GM12875 (cell line): ENCODE results near the gene C20orf144.

ENCODE experiments used
- H3K4me3 ChIP-seq: one replicate; pipeline ENCODE4 v1.5.1; 2011; ENCODE audit warnings: low read depth, low read length, control low read depth
- TF ChIP-seq, protein P1 (sequence below): IDR thresholded peaks from 2 replicates; pipeline ENCODE4 v1.5.1; 2011; ENCODE audit warnings: low read depth, mild to moderate bottlenecking, control low read depth, inconsistent platforms, low read length, moderate library complexity, borderline replicate concordance; ENCODE audit not compliant: insufficient read depth

The C20orf144 gene

DNA sequence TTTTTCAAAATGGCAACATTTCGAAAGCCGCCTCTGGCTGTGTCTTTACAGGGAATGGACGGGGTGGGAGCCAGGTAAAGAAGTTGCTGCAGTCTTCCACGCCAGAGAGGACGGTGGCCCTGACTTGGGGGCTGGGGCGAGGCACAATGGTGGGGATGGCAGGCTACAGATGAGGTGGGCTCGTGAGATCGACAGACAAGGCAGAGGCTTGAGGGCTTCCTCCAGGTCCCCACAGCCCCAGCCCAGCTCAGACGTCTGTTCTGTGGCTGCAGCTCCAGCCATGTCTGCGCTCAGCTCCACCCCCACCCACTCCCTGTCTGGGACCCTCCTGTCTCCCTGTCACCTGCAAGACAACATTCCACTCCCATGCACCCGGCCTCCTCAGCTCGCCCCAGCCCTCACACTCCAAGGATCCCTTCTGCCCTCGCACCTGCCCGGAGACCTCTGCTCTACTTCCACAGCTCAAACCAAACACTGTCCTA lies 7.4 kb upstream of the C20orf144 start:
- H3K4me3 ChIP-seq, result no peak overlapping the region
- TF ChIP-seq, protein P1, sequence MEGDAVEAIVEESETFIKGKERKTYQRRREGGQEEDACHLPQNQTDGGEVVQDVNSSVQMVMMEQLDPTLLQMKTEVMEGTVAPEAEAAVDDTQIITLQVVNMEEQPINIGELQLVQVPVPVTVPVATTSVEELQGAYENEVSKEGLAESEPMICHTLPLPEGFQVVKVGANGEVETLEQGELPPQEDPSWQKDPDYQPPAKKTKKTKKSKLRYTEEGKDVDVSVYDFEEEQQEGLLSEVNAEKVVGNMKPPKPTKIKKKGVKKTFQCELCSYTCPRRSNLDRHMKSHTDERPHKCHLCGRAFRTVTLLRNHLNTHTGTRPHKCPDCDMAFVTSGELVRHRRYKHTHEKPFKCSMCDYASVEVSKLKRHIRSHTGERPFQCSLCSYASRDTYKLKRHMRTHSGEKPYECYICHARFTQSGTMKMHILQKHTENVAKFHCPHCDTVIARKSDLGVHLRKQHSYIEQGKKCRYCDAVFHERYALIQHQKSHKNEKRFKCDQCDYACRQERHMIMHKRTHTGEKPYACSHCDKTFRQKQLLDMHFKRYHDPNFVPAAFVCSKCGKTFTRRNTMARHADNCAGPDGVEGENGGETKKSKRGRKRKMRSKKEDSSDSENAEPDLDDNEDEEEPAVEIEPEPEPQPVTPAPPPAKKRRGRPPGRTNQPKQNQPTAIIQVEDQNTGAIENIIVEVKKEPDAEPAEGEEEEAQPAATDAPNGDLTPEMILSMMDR, result no peak

DNA sequence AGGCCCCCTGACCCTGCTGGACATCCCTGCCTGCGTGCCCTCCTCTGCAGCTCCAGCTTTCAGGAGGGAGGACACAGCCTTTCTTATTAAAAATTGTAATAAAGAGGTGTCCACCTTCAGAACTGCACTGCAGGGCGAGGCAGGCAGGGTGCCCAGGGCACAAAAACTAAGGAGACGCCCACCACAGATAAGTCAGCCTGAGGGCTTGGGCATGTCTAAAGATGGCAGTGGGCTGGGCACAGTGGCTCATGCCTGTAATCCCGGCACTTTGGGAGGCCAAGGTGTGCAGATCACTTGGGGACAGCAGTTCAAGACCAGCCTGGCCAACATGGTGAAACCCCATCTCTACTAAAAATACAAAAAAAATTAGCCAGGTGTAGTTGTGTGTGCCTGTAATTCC lies 7.0 kb upstream of the C20orf144 start:
- H3K4me3 ChIP-seq, result no peak overlapping the region
- TF ChIP-seq, protein P1, result no peak

DNA sequence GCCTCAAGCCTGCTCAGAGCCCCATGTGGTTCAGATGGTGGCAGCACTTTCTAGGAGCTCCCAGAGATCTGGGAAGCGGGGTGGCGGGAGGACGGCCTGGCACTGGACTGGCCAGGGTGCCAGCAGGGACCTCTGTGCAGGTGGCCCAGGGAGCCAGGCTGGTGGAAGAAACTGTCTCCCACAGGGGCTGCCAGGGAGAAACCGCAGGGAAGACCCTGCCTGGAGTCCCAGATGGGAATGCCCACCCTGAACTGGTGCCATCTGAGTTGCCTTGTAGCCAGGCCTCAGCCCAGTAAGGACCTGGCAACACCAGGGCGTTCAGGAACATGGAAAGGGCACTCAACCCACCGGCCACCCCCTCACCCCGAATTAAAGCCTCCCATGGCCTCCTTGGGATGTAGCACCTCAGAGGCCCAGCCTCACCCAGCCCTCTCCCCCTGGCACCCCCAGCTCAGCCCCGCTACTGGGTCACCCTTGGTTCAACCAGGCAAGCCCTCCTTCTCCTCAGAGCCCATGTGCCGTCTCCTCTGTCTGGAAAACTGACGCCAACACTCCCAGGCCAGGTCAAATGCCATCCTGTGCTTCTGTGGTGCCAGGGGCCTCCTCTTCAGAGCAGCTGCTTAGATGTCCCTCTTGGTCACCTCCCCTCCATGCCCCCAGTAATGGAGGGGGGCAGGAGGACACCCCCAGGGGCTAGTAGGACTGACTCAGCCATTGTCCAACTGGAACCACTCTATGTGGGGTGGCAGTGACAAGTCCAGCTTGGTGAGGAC lies 5.9 kb upstream of the C20orf144 start:
- TF ChIP-seq, protein P1, result no peak
- no peak overlapping the region for H3K4me3 ChIP-seq

DNA sequence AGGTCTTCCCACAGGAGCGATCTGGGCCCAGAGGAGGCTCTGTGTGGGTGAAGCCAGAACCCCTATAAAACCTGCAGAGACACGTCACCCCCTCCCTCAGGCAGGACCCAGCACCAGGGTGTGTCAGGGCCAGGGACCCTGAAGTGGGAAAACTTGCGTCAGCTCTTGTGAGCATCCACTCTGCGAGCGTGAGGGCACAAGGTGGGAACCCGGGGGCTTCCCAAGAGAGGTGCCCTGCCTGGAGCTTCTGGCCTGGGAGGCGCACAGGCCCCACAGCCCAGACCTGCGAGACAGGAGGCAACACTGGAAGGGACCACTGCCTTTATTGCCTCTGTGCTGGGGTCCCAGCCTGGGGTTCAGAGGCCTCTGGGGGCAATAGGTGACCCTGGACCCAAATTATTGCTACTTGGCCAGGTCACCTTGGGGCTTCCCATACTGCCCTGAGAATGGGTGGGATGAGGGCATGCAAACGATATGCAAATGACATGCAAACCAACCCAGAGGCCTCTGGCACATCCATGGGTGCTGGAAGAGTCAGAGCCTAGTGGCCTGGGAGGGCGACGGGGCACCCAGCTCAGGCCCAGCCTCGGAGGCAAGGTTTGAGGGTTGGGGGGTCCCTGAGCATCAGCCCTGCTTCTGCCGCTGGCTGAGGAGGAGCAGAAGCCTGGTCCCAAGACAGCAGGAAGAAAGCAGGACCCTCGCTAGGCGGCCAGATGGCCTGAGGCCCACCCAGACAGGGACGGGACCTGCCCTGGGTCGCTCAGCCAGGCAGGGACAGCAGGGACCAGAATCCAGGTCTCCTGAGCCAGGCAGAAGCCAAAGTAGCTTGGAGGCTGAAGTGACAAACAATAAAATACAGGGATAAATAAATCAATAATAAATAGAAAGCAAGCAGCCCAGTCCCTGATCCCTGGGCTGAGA lies 5.1 kb upstream of the C20orf144 start:
- TF ChIP-seq, protein P1, result no peak
- H3K4me3 ChIP-seq, result no peak overlapping the region

DNA sequence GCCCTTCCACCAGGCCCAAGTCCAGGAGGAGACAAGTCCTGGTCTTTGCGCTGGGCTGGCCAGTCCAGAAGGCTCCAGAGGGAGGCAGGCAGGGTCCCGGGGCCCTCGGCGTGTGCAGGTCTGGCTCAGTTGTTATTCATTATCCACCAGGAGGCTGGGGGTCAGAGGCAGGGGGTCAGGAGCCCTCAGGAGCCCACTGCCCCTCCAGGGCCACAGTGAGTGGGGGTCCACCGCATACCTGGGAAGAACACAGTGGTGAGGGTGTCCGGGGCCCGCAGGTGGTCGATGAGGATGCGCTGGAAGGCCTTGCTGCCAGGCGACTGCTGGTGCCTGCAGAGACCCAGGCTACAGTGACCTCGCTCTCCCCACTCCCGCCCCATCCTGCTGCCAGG lies 4.4 kb upstream of the C20orf144 start:
- TF ChIP-seq, protein P1, result no peak
- H3K4me3 ChIP-seq, result no peak overlapping the region

DNA sequence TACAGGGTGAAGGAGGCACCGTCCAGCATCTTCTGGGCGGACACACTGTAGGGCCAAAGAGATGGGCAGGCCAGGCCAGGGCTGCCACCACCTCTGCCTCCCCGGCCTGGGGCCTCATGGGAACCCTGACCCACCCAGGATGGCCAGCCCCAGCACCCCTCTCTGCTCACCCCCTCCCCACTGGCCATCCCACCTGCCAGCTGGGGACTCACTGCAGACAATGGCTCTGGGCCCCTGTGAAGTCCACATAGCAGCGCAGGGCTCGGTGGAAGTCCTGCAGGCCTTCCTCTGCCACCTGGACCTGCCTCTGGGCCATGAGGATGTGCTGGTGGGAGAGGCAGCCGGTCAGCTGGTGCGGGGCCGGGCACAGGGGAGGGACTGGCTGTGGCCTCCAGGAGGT lies 3.6 kb upstream of the C20orf144 start:
- H3K4me3 ChIP-seq, result no peak overlapping the region
- TF ChIP-seq, protein P1, result no peak
